Measurements from ENCODE around the gene FBXO4. TPM values are rescaled to one million over a fixed set of nuclear protein-coding genes. Genes with fewer than 3 reads are reported as not detected.

FBXO4 gene
- total RNA-seq, 1 experiment from 2014 or later, result 9.0 TPM

- Histone ChIP-seq H3K27ac (ENCODE audit: low read depth, low read length) (no peak overlapping the region), H3K9me3 (ENCODE audit: control insufficient read depth in 1 of 2, insufficient read depth in 1 of 2, low read depth in 1 of 2, low read length in 2 of 2) (no peaks in the 10 kb centered on the region), H3K27me3 (ENCODE audit: insufficient read depth, low read length) (no peaks in the 10 kb centered on the region), H3K9ac (ENCODE audit: low read length) (no peak overlapping the region), H3K79me2 (ENCODE audit: insufficient read depth, low read length) (no peaks in the 10 kb centered on the region), H3K4me1 (ENCODE audit: control insufficient read depth in 1 of 2, insufficient read depth in 2 of 2, low read length in 2 of 2) (no peaks in the 10 kb centered on the region), H3K36me3 (ENCODE audit: control insufficient read depth in 1 of 2, insufficient read depth in 2 of 2, low read length in 2 of 2) (no peaks in the 10 kb centered on the region), H2AFZ (ENCODE audit: low read depth, low read length, poor library complexity, severe bottlenecking) (no peak overlapping the region), H3K9me2 (ENCODE audit: insufficient read depth) (no peaks in the 10 kb centered on the region), H4K20me1 (ENCODE audit: insufficient read depth) (no peaks in the 10 kb centered on the region), H3K4me3 (replicated peaks in 1 of 2; ENCODE audit: low read depth in 1 of 2, low read length in 2 of 2) (no peak overlapping the region), H3K4me2 (ENCODE audit: low read length) (no peak overlapping the region)
- BruUV-seq (replicated peaks), result no TSS peak
- CTCF ChIA-PET, result interaction anchor here (1.8 kb wide), 1 partner anchor 22 kb away, joined by 6 read pairs; no protein-coding TSS in a partner anchor
- POLR2A ChIA-PET, result no interaction called here
- intact Hi-C loops (cut with micrococcal nuclease), result no loop called here
- RAD21 ChIA-PET (ENCODE audit: low non-redundant PET in 1 of 2, low total read pairs in 2 of 2, uncharacterized antibody in 2 of 2, unreplicated experiment in 2 of 2), result no interaction called here
- ATAC-seq (no peak), DNase-seq (ENCODE audit: low read depth, low spot score) (no peak)
- TF ChIP-seq MAX (IDR thresholded peaks at IDR 0.05), result no peak
These were observed 42.3 kb downstream of the FBXO4 start for GRCh38 chr5:41967401-41967800.

- Histone ChIP-seq H4K20me1 (ENCODE audit: insufficient read depth) (no peaks in the 10 kb centered on the region), H3K4me1 (ENCODE audit: control insufficient read depth in 1 of 2, insufficient read depth in 2 of 2, low read length in 2 of 2) (no peaks in the 10 kb centered on the region), H3K79me2 (ENCODE audit: insufficient read depth, low read length) (no peaks in the 10 kb centered on the region), H3K4me3 (replicated peaks in 1 of 2; ENCODE audit: low read depth in 1 of 2, low read length in 2 of 2) (no peak overlapping the region), H3K27ac (ENCODE audit: low read depth, low read length) (no peak overlapping the region), H3K9me3 (ENCODE audit: control insufficient read depth in 1 of 2, insufficient read depth in 1 of 2, low read depth in 1 of 2, low read length in 2 of 2) (no peaks in the 10 kb centered on the region), H3K27me3 (ENCODE audit: insufficient read depth, low read length) (no peaks in the 10 kb centered on the region), H3K9me2 (ENCODE audit: insufficient read depth) (no peaks in the 10 kb centered on the region), H3K36me3 (ENCODE audit: control insufficient read depth in 1 of 2, insufficient read depth in 2 of 2, low read length in 2 of 2) (no peaks in the 10 kb centered on the region), H3K4me2 (ENCODE audit: low read length) (no peak overlapping the region), H2AFZ (ENCODE audit: low read depth, low read length, poor library complexity, severe bottlenecking) (no peak overlapping the region), H3K9ac (ENCODE audit: low read length) (no peak overlapping the region)
- DNase-seq (ENCODE audit: low read depth, low spot score), result no peak
- RAD21 ChIA-PET (ENCODE audit: low non-redundant PET in 1 of 2, low total read pairs in 2 of 2, uncharacterized antibody in 2 of 2, unreplicated experiment in 2 of 2), result no interaction called here
- POLR2A ChIA-PET, result no interaction called here
- no peak for TF ChIP-seq EGR1 (IDR thresholded peaks at IDR 0.05; ENCODE audit: low read depth)
- TF ChIP-seq CTCF (IDR thresholded peaks at IDR 0.05 in 2 of 3, conservative IDR thresholded peaks at IDR 0.05 in 1 of 3; ENCODE audit: borderline replicate concordance in 1 of 3, insufficient read depth in 1 of 3, low read depth in 2 of 3, low read length in 2 of 3), result peak in 2 of 3 experiments; percentile 24 to 37; a peak in 3 of 6 replicates
- TF ChIP-seq YY1 (IDR thresholded peaks at IDR 0.05; ENCODE audit: extremely low read depth, insufficient replicate concordance, low read depth, low read length), result no peak
- TF ChIP-seq ZFX (IDR thresholded peaks at IDR 0.05), result no peak
- no peak for TF ChIP-seq ZNF274 (IDR thresholded peaks at IDR 0.05; ENCODE audit: low read depth, low read length)
- no peak for ATAC-seq
- intact Hi-C loops (cut with micrococcal nuclease), result no loop called here
- no TSS peak for BruUV-seq (replicated peaks)
- CTCF ChIA-PET, result interaction anchor here (1.1 to 1.8 kb wide), 3 partner anchors 11 to 89 kb away, joined by 3 to 6 read pairs (median 6); no protein-coding TSS in a partner anchor
These were observed 43.2 kb downstream of the FBXO4 start for GRCh38 chr5:41968153-41968723.
